IMR-90 (cell line): Measurements from ENCODE around the gene SH3BP2. TPM values are rescaled to one million over a fixed set of nuclear protein-coding genes. Genes with fewer than 3 reads are reported as not detected.

Experiments used
- ATAC-seq: fragments of 200-7000 bp; cut with Tn5 transposase; 2 replicates; pipeline ENCODE4 v1.9.1; 2020; ENCODE audit warnings: low read depth, mild to moderate bottlenecking, moderate library complexity
- BruUV-seq: library from RNA; stranded (reverse); fragments of 400-500 nt; replicated peaks from 2 replicates; lab custom pipeline; 2021; lab: Mats Ljungman, UMichigan
- CTCF ChIA-PET: fragments of 300-600 bp; formaldehyde crosslinking; extraction: SDS; loops from one replicate; lab custom pipeline; 2021; ENCODE audit warnings: antibody characterized with exemption; lab: Yijun Ruan, JAX
- POLR2A ChIA-PET: fragments of 300-600 bp; sonication (Branson Sonifier 250); formaldehyde crosslinking; loops from one replicate; lab custom pipeline; 2022; ENCODE audit warnings: antibody characterized with exemption; ENCODE audit not compliant: unreplicated experiment; lab: Charles Lee
- DNase-seq: peaks from one replicate; pipeline ENCODE4 v3.0.0; 2013
- H2AFZ ChIP-seq: replicated peaks from 2 replicates; pipeline ENCODE3; 2013; ENCODE audit warnings: low read length, mild to moderate bottlenecking; ENCODE audit not compliant: poor library complexity
- H2AK5ac ChIP-seq: 2 replicates; pipeline ENCODE4 v1.6.1; 2013; ENCODE audit warnings: low read depth, low read length, inconsistent platforms
- H2AK9ac ChIP-seq: replicated peaks from 2 replicates; pipeline ENCODE3; 2013; ENCODE audit warnings: mild to moderate bottlenecking, low read depth, low read length, moderate library complexity; ENCODE audit not compliant: poor library complexity
- H2BK120ac ChIP-seq: 2 replicates; pipeline ENCODE4 v1.6.1; 2013; ENCODE audit warnings: low read depth, low read length, inconsistent platforms
- H2BK15ac ChIP-seq: 3 replicates; pipeline ENCODE4 v1.6.1; 2013; ENCODE audit warnings: low read depth, low read length, inconsistent platforms
- H2BK20ac ChIP-seq: 2 replicates; pipeline ENCODE4 v1.6.1; 2013; ENCODE audit warnings: low read depth, mild to moderate bottlenecking, inconsistent platforms, low read length, moderate library complexity
- H2BK5ac ChIP-seq: 2 replicates; pipeline ENCODE4 v1.6.1; 2013; ENCODE audit warnings: mild to moderate bottlenecking, low read depth, low read length, inconsistent platforms; ENCODE audit not compliant: poor library complexity, severe bottlenecking
- H3K14ac ChIP-seq: replicated peaks from 2 replicates; pipeline ENCODE4 v1.6.1; 2013; ENCODE audit warnings: low read depth, low read length, inconsistent platforms
- H3K18ac ChIP-seq: 2 replicates; pipeline ENCODE4 v1.6.1; 2013; ENCODE audit warnings: low read depth, low read length, control low read depth
- H3K23ac ChIP-seq: 2 replicates; pipeline ENCODE4 v1.6.1; 2013; ENCODE audit warnings: low read depth, low read length, inconsistent platforms
- H3K27ac ChIP-seq: 2 replicates; pipeline ENCODE4 v1.5.1; 2013; ENCODE audit warnings: mild to moderate bottlenecking, control low read depth, low read length; ENCODE audit not compliant: insufficient read depth
- H3K27me3 ChIP-seq: 2 replicates; pipeline ENCODE4 v1.6.1; 2013; ENCODE audit warnings: low read length; ENCODE audit not compliant: control insufficient read depth, insufficient read depth
- H3K36me3 ChIP-seq: 2 replicates; pipeline ENCODE4 v1.6.1; 2013; ENCODE audit warnings: low read length, mixed read lengths; ENCODE audit not compliant: control insufficient read depth, insufficient read depth
- H3K4ac ChIP-seq: 2 replicates; pipeline ENCODE4 v1.6.1; 2013; ENCODE audit warnings: low read depth, low read length, inconsistent platforms
- H3K4me1 ChIP-seq: 2 replicates; pipeline ENCODE4 v1.6.1; 2013; ENCODE audit warnings: low read length, mixed read lengths; ENCODE audit not compliant: control insufficient read depth, insufficient read depth
- H3K4me2 ChIP-seq: 2 replicates; pipeline ENCODE4 v1.6.1; 2013; ENCODE audit warnings: low read depth, mild to moderate bottlenecking, control low read depth, low read length, moderate library complexity
- H3K4me3 ChIP-seq: 2 replicates; pipeline ENCODE4 v1.5.1; 2013; ENCODE audit warnings: low read depth, mild to moderate bottlenecking, control low read depth, low read length, moderate library complexity; ENCODE audit not compliant: insufficient read depth
- H3K56ac ChIP-seq: 2 replicates; pipeline ENCODE4 v1.6.1; 2013; ENCODE audit warnings: low read length, inconsistent platforms; ENCODE audit not compliant: insufficient read depth; ENCODE audit errors: extremely low read depth
- H3K79me1 ChIP-seq, 2 experiments: 2 replicates each; pipeline ENCODE4 v1.6.1; 2013; ENCODE audit warnings: low read length in 2 of 2, inconsistent platforms in 1 of 2, low read depth in 1 of 2
- H3K9ac ChIP-seq: 2 replicates; pipeline ENCODE4 v1.6.1; 2013; ENCODE audit warnings: low read depth, low read length, control low read depth
- H3K9me1 ChIP-seq: 2 replicates; pipeline ENCODE4 v1.6.1; 2013; ENCODE audit warnings: low read length, inconsistent platforms; ENCODE audit not compliant: insufficient read depth
- H3K9me3 ChIP-seq: 2 replicates; pipeline ENCODE4 v1.6.1; 2013; ENCODE audit warnings: low read length; ENCODE audit not compliant: control insufficient read depth, insufficient read depth
- H4K20me1 ChIP-seq: 2 replicates; pipeline ENCODE4 v1.6.1; 2013; ENCODE audit warnings: low read length, inconsistent platforms; ENCODE audit not compliant: insufficient read depth
- H4K5ac ChIP-seq: 2 replicates; pipeline ENCODE4 v1.6.1; 2013; ENCODE audit warnings: mild to moderate bottlenecking, low read depth, low read length, control low read depth
- H4K8ac ChIP-seq, 2 experiments: 2 replicates each; pipeline ENCODE4 v1.6.1; 2013; ENCODE audit warnings: low read depth in 2 of 2, low read length in 2 of 2, control low read depth in 1 of 2, inconsistent platforms in 1 of 2
- H4K91ac ChIP-seq: 2 replicates; pipeline ENCODE4 v1.6.1; 2013; ENCODE audit warnings: low read depth, low read length, inconsistent platforms; ENCODE audit not compliant: insufficient read depth
- BHLHE40 ChIP-seq: fragments of 150-350 bp; IDR thresholded peaks from 2 replicates; pipeline ENCODE4 v1.6.1; 2016; ENCODE audit warnings: mild to moderate bottlenecking, low read depth, low read length
- CTCF ChIP-seq: conservative IDR thresholded peaks from 2 replicates; pipeline ENCODE4 v1.5.1; 2012; ENCODE audit warnings: mild to moderate bottlenecking, low read depth, low read length, improper control_type of control experiment
- FOS ChIP-seq: fragments of 150-350 bp; IDR thresholded peaks from 2 replicates; pipeline ENCODE4 v1.6.1; 2016; ENCODE audit warnings: low read depth, low read length
- RCOR1 ChIP-seq: IDR thresholded peaks from 2 replicates; pipeline ENCODE4 v1.6.1; 2012; ENCODE audit warnings: mild to moderate bottlenecking, low read length, improper control_type of control experiment; ENCODE audit not compliant: insufficient replicate concordance
- WGBS, 2 experiments: methylation state at CpG; one replicate each; pipeline versions ENCODE4 v1.1.5 to v1.1.7; 2013; ENCODE audit warnings: missing lambda C conversion rate in 2 of 2; ENCODE audit not compliant: insufficient read length in 1 of 2; ENCODE audit errors: extremely low coverage in 2 of 2; 5-methylcytosine and 5-hydroxymethylcytosine counted together
- dilution Hi-C: fragments of 300-500 bp; cut with HindIII; formaldehyde crosslinking; loops from one replicate; pipeline ENCODE4 v1.14.3; 2018; ENCODE audit warnings: low sequenced_read_pairs; ENCODE audit not compliant: unreplicated experiment
- in situ Hi-C: fragments of 300-500 bp; cut with MboI; formaldehyde crosslinking; loops from 3 replicates; pipeline ENCODE4 v1.14.3; 2019; ENCODE audit warnings: low sequenced_read_pairs, inconsistent platforms, mixed read lengths
- intact Hi-C: fragments of 100-400 bp; cut with micrococcal nuclease; formaldehyde crosslinking; loops from 2 replicates; pipeline ENCODE4 v1.10.0; 2022
- polyA plus RNA-seq, 3 experiments: library from polyadenylated mRNA; depleted of rRNA; stranded (reverse); fragments of >200 nt; gene quantifications; 2 replicates each; pipeline ENCODE4 v1.2.3, GENCODE V29; 2012; ENCODE audit warnings: low replicate concordance in 1 of 3
- total RNA-seq: library from RNA; depleted of rRNA; stranded (reverse); fragments of >200 nt; gene quantifications from 2 replicates; pipeline ENCODE4 v1.2.3, GENCODE V29; 2012

SH3BP2 gene
- total and polyA plus RNA-seq, 2 of the 4 experiments (the other 2 are of a cell fraction), result 9.0 to 37.2 TPM

- WGBS, 2 experiments, result 64% methylated on average over 1 of the region's 5 CpGs; no CpG with 5 or more reads in 1 of the 2 experiments
- H2BK15ac ChIP-seq, result no peak overlapping the region
- BruUV-seq, result no TSS peak
- H2BK120ac ChIP-seq, result no peak overlapping the region
- no peak overlapping the region for H3K27ac ChIP-seq
- no peak overlapping the region for H3K18ac ChIP-seq
- H3K4me2 ChIP-seq, result peak overlapping the region; percentile 89; the same call in 1 of the 2 replicates
- no peak overlapping the region for H2BK5ac ChIP-seq
- no peak overlapping the region for H3K14ac ChIP-seq
- peak overlapping the region; percentile 62; the same call in 1 of the 2 replicates for H2AK5ac ChIP-seq
- H3K36me3 ChIP-seq, result peaks cover 36% of the 10 kb centered on the region
- peaks cover 29 to 63% of the 10 kb centered on the region in 2 experiments for H3K79me1 ChIP-seq
- H3K56ac ChIP-seq, result no peak overlapping the region
- no peak overlapping the region for H3K9ac ChIP-seq
- no peak overlapping the region for H4K5ac ChIP-seq
- dilution Hi-C loops, result no loop called here
- ChIA-PET POLR2A (no interaction called here), CTCF (no interaction called here)
- no peak for ATAC-seq
- H2AFZ ChIP-seq, result peak overlapping the region; percentile 65
- no peaks in the 10 kb centered on the region for H3K27me3 ChIP-seq
- no peak for DNase-seq
- H4K20me1 ChIP-seq, result 0 out of 2 replicates have a peak, but pooled peaks cover 6% of the 10 kb centered on the region
- H3K9me3 ChIP-seq, result no peaks in the 10 kb centered on the region
- no peak overlapping the region for H4K8ac ChIP-seq
- TF ChIP-seq RCOR1 (no peak), CTCF (no peak), FOS (no peak), BHLHE40 (no peak)
- in situ Hi-C loops, result no loop called here
- H3K23ac ChIP-seq, result peak overlapping the region; percentile 79
- H4K91ac ChIP-seq, result no peak overlapping the region
- no peak overlapping the region for H2BK20ac ChIP-seq
- peak overlapping the region; percentile 62 for H2AK9ac ChIP-seq
- intact Hi-C loops, result no loop called here
- H3K4me1 ChIP-seq, result peaks cover 11% of the 10 kb centered on the region
- H3K4me3 ChIP-seq, result no peak overlapping the region; the same call in 1 of the 2 replicates
- H3K4ac ChIP-seq, result no peak overlapping the region
- peaks cover 14% of the 10 kb centered on the region for H3K9me1 ChIP-seq
Measured at GRCh38 chr4:2819244-2820215, 26.6 kb downstream of the SH3BP2 start.
